ENCODE measurements around the gene CYTIP.
A peak's percentile ranks its signal among the peaks of the same experiment; 100 is the strongest.
"Not testable (repeated sequence)": the region's sequence is repeated elsewhere in the genome, so short reads cannot be mapped to it uniquely, and the experiment has no call there.

Gene CYTIP

GRCh38 chr2:157424374-157424773 lies 19.5 kb downstream of the CYTIP start:
- DNase-seq (ENCODE audit: low read depth in 2 of 2) = no peak

GRCh38 chr2:157421964-157422363 lies 21.9 kb downstream of the CYTIP start:
- DNase-seq (ENCODE audit: low read depth in 2 of 2) = no peak

- DNase-seq (ENCODE audit: low read depth in 2 of 2) = no peak
Measured at GRCh38 chr2:157421331-157421944, 22.5 kb downstream of the CYTIP start.

GRCh38 chr2:157420771-157421323 lies 23.0 kb downstream of the CYTIP start:
- DNase-seq (ENCODE audit: low read depth in 2 of 2) = no peak

GRCh38 chr2:157419031-157419575 lies 24.8 kb downstream of the CYTIP start:
- DNase-seq (ENCODE audit: low read depth in 2 of 2) = no peak

GRCh38 chr2:157418239-157418641 lies 25.6 kb downstream of the CYTIP start:
- no peak for DNase-seq (ENCODE audit: low read depth in 2 of 2)

- no peak for DNase-seq (ENCODE audit: low read depth in 2 of 2)
Measured at GRCh38 chr2:157415591-157416101, 28.2 kb downstream of the CYTIP start.

GRCh38 chr2:157414050-157414449 lies 29.8 kb downstream of the CYTIP start:
- no peak for DNase-seq (ENCODE audit: low read depth in 2 of 2)

GRCh38 chr2:157413326-157414035 lies 30.4 kb downstream of the CYTIP start:
- DNase-seq (ENCODE audit: low read depth in 2 of 2) = no peak

GRCh38 chr2:157411624-157412336 lies 32.1 kb downstream of the CYTIP start:
- DNase-seq (ENCODE audit: low read depth in 2 of 2) = no peak

- not testable (repeated sequence) for DNase-seq (ENCODE audit: low read depth in 2 of 2)
Measured at GRCh38 chr2:157405398-157405797, 38.5 kb downstream of the CYTIP start.

- DNase-seq (ENCODE audit: low read depth in 2 of 2) = peak in 1 of 2 donors; percentile 32
Measured at GRCh38 chr2:157404363-157404762, 39.5 kb downstream of the CYTIP start.

GRCh38 chr2:157402801-157403485 lies 40.9 kb downstream of the CYTIP start:
- DNase-seq (ENCODE audit: low read depth in 2 of 2) = not testable (repeated sequence)

GRCh38 chr2:157395811-157396210 lies 48.1 kb downstream of the CYTIP start:
- no peak for DNase-seq (ENCODE audit: low read depth in 2 of 2)

- no peak for DNase-seq (ENCODE audit: low read depth in 2 of 2)
Measured at GRCh38 chr2:157394928-157395327, 49.0 kb downstream of the CYTIP start.

GRCh38 chr2:157393348-157393747 lies 50.5 kb downstream of the CYTIP start:
- DNase-seq (ENCODE audit: low read depth in 2 of 2) = no peak

- no peak for DNase-seq (ENCODE audit: low read depth in 2 of 2)
Measured at GRCh38 chr2:157388827-157389226, 55.1 kb downstream of the CYTIP start.

GRCh38 chr2:157386747-157387146 lies 57.1 kb downstream of the CYTIP start:
- no peak for DNase-seq (ENCODE audit: low read depth in 2 of 2)

GRCh38 chr2:157386247-157386646 lies 57.6 kb downstream of the CYTIP start:
- DNase-seq (ENCODE audit: low read depth in 2 of 2) = no peak

GRCh38 chr2:157377861-157378260 lies 66.0 kb downstream of the CYTIP start:
- DNase-seq (ENCODE audit: low read depth in 2 of 2) = no peak

- no peak for DNase-seq (ENCODE audit: low read depth in 2 of 2)
Measured at GRCh38 chr2:157376041-157376440, 67.8 kb downstream of the CYTIP start.

All from stimulated activated CD8-positive, alpha-beta memory T cell treated with anti-CD3 and anti-CD28 coated beads, Interleukin-2, amount 100 ng/mL, for 1 hour (primary cell).